K562 (cell line): Measurements from ENCODE around the gene FOXF2. TPM values are rescaled to one million over a fixed set of nuclear protein-coding genes. Genes with fewer than 3 reads are reported as not detected.

ENCODE experiments used
- ATAC-seq: fragments of 200-7000 bp; cut with Tn5 transposase; 3 replicates; pipeline ENCODE4 v1.9.1; 2020; ENCODE audit warnings: moderate library complexity
- BruUV-seq: library from RNA; stranded (reverse); fragments of 400-500 nt; replicated peaks from 2 replicates; lab custom pipeline; 2021; lab: Mats Ljungman, UMichigan
- CTCF ChIA-PET: fragments of 300-600 bp; formaldehyde crosslinking; extraction: SDS; loops from one replicate; lab custom pipeline; 2021; ENCODE audit warnings: low intra/inter-chr PET ratio; lab: Yijun Ruan, JAX
- POLR2A ChIA-PET: fragments of 300-600, 350-650 bp; sonication (Branson Sonifier 250); formaldehyde crosslinking; extraction: SDS; loops from one replicate; lab custom pipeline; 2021; ENCODE audit warnings: antibody characterized with exemption, inconsistent platforms; lab: Yijun Ruan, JAX
- DNase-seq, 4 experiments: peaks; one replicate each; pipeline versions ENCODE4 v3.0.0 to v3.0.0-alpha.2; 2011 to 2018; ENCODE audit warnings: low spot score in 3 of 4, mixed read lengths in 3 of 4; ENCODE audit errors: extremely low read depth in 1 of 4
- FAIRE-seq: peaks from 2 replicates; lab custom pipeline; 2011; peaks lifted over from hg19 to GRCh38; lab: Jason Lieb, UNC
- H2AFZ ChIP-seq: 2 replicates; pipeline ENCODE4 v1.6.0; 2011; ENCODE audit warnings: low read depth, low read length, control low read depth, inconsistent platforms
- H3K27ac ChIP-seq: fragments of 200-600 bp; 3 replicates; pipeline ENCODE4 v1.8.0; 2011; ENCODE audit warnings: low read depth, mild to moderate bottlenecking, control low read depth, inconsistent platforms, low read length, moderate library complexity, mixed read lengths; ENCODE audit errors: extremely low read depth
- H3K27me3 ChIP-seq, 2 experiments: fragments of 300-600 bp in 1 of 2; 2 replicates in 1 of 2; 3 replicates in 1 of 2; pipeline versions ENCODE4 v1.6.0 to v1.8.0; 2011; ENCODE audit warnings: inconsistent platforms in 2 of 2, low read length in 2 of 2, mild to moderate bottlenecking in 1 of 2, mixed read lengths in 1 of 2, moderate library complexity in 1 of 2; ENCODE audit not compliant: control insufficient read depth in 2 of 2, insufficient read depth in 2 of 2
- H3K36me3 ChIP-seq: fragments of 300-600 bp; 3 replicates; pipeline ENCODE4 v1.8.0; 2011; ENCODE audit warnings: mild to moderate bottlenecking, low read length, inconsistent platforms; ENCODE audit not compliant: control insufficient read depth, insufficient read depth
- H3K4me1 ChIP-seq, 2 experiments: fragments of 200-600 bp in 1 of 2; replicated peaks in 1 of 2; 2 replicates in 1 of 2; 3 replicates in 1 of 2; pipeline versions ENCODE4 v1.5.1 to v1.8.0; 2011; ENCODE audit warnings: inconsistent platforms in 2 of 2, low read length in 2 of 2, mild to moderate bottlenecking in 1 of 2, mixed read lengths in 1 of 2, moderate library complexity in 1 of 2; ENCODE audit not compliant: control insufficient read depth in 2 of 2, insufficient read depth in 2 of 2
- H3K4me2 ChIP-seq: 2 replicates; pipeline ENCODE4 v1.6.1; 2011; ENCODE audit warnings: low read length, control low read depth, inconsistent platforms, mixed read lengths; ENCODE audit not compliant: insufficient read depth
- H3K4me3 ChIP-seq: fragments of 200-600 bp; sonication (generic), shearing (Covaris generic); 2 replicates; pipeline ENCODE4 v1.5.1; 2016; ENCODE audit warnings: control low read depth, inconsistent platforms
- H3K79me2 ChIP-seq: fragments of 200-600 bp; 3 replicates; pipeline ENCODE4 v1.8.0; 2011; ENCODE audit warnings: low read length, inconsistent platforms; ENCODE audit not compliant: control insufficient read depth, insufficient read depth
- H3K9ac ChIP-seq, 2 experiments: 2 replicates each; pipeline versions ENCODE4 v1.6.0 to v1.6.1; 2011; ENCODE audit warnings: low read depth in 2 of 2, low read length in 2 of 2, control low read depth in 1 of 2, inconsistent platforms in 1 of 2, mild to moderate bottlenecking in 1 of 2, mixed read lengths in 1 of 2; ENCODE audit not compliant: insufficient read depth in 1 of 2
- H3K9me1 ChIP-seq: one replicate; pipeline ENCODE4 v1.6.0; 2011; ENCODE audit warnings: inconsistent platforms, mild to moderate bottlenecking, low read length, moderate library complexity; ENCODE audit not compliant: control insufficient read depth, insufficient read depth
- H3K9me3 ChIP-seq: replicated peaks from 2 replicates; pipeline ENCODE4 v1.5.1; 2011; ENCODE audit warnings: low read depth, low read length, inconsistent platforms; ENCODE audit not compliant: control insufficient read depth, insufficient read depth
- H4K20me1 ChIP-seq: replicated peaks from 2 replicates; pipeline ENCODE4 v1.6.1; 2011; ENCODE audit warnings: low read length, inconsistent platforms, mixed read lengths; ENCODE audit not compliant: control insufficient read depth, insufficient read depth
- ARNT ChIP-seq, 2 experiments: fragments of 450-650 bp; IDR thresholded peaks; 2 replicates each; pipeline ENCODE4 v1.6.1; 2016; ENCODE audit warnings: mild to moderate bottlenecking in 1 of 2
- DEAF1 ChIP-seq: fragments of 450-650 bp; formaldehyde crosslinking; IDR thresholded peaks from 2 replicates; pipeline ENCODE4 v1.4.0; 2020; ENCODE audit warnings: mild to moderate bottlenecking, moderate library complexity
- WGBS: fragments of 100-300 bp; shearing (Covaris generic); methylation state at CpG from one replicate; pipeline ENCODE4 v1.1.6; 2016; ENCODE audit warnings: low coverage, mixed read lengths; ENCODE audit not compliant: insufficient coverage; ENCODE audit errors: missing lambda C conversion rate; 5-methylcytosine and 5-hydroxymethylcytosine counted together
- in situ Hi-C: fragments of 300-500 bp; cut with MboI; formaldehyde crosslinking; loops from 4 replicates; pipeline ENCODE4 v1.15.0; 2018; ENCODE audit warnings: inconsistent platforms, mixed read lengths
- intact Hi-C: fragments of 100-400 bp; cut with micrococcal nuclease; formaldehyde crosslinking; loops from 2 replicates; pipeline ENCODE4 v1.14.2; 2022
- polyA plus RNA-seq, 8 experiments: library from polyadenylated mRNA; depleted of rRNA in 4 of 8; stranded (reverse) in 5 of 8; unstranded in 3 of 8; fragments of >200 nt; fragmentation: Nextera tagmentation in 2 of 8; fragmentation: Illumina TruSeq in 1 of 8; extraction: Ambion mirVana in 2 of 8; extraction: Trizol in 1 of 8; gene quantifications; 2 replicates each; pipeline versions ENCODE4 v1.2.1 to v1.2.3, GENCODE V29; 2011 to 2014; ENCODE audit warnings: inconsistent platforms in 1 of 8, missing spikeins in 1 of 8
- total RNA-seq, 7 experiments: library from RNA; depleted of rRNA in 6 of 7; stranded (reverse); fragments of >200 nt in 6 of 7; fragmentation: Illumina TruSeq in 2 of 7; extraction: Trizol in 2 of 7; gene quantifications; 2 replicates each; pipeline versions ENCODE4 v1.2.1 to v1.2.3, GENCODE V29; 2011 to 2021; ENCODE audit warnings: low replicate concordance in 1 of 7
- TF ChIP-seq, protein P1 (sequence below): fragments of 150-350 bp; conservative IDR thresholded peaks from 2 replicates; pipeline ENCODE4 v1.6.1; 2014; ENCODE audit warnings: low read length

Gene FOXF2
- total and polyA plus RNA-seq, 9 of the 15 experiments (the other 6 are each of a cell fraction or from before 2014, with no cell fraction given), result not detected

GRCh38 chr6:1383729-1384548 is 5.4 kb upstream of the FOXF2 start:
- CTCF ChIA-PET, result interaction anchor here (0.8 kb wide), 1 partner anchor 791 kb away, joined by 3 read pairs; no protein-coding TSS in a partner anchor
- intact Hi-C loops, result loop anchor here (5.0 to 10.0 kb wide), 2 partner anchors 659 to 792 kb away; no protein-coding TSS in a partner anchor

More at GRCh38 chr6:1383729-1384548, 5.4 kb upstream of the FOXF2 start:
- Histone ChIP-seq H3K27ac (no peak overlapping the region), H3K4me2 (no peak overlapping the region), H3K4me1 (peaks cover 0 to 27% of the 10 kb centered on the region in 2 experiments; a peak in 2 of 5 replicates), H2AFZ (no peak overlapping the region), H3K9me3 (no peaks in the 10 kb centered on the region), H3K79me2 (no peaks in the 10 kb centered on the region), H3K4me3 (no peak overlapping the region), H4K20me1 (peaks cover 5% of the 10 kb centered on the region; the same call in 1 of the 2 replicates), H3K27me3 (peaks cover 54 to 86% of the 10 kb centered on the region in 2 experiments), H3K9me1 (no peaks in the 10 kb centered on the region), H3K9ac (no peak overlapping the region), H3K36me3 (no peaks in the 10 kb centered on the region)
- in situ Hi-C loops, result no loop called here
- WGBS, result 6% methylated on average over 59 of the region's 71 CpGs
- DNase-seq, result no peak
- BruUV-seq, result no TSS peak
- ATAC-seq, result no peak
- POLR2A ChIA-PET, result no interaction called here
- TF ChIP-seq ARNT (IDR thresholded peaks at IDR 0.05) (no peak), DEAF1 (CRISPR knock-in tag) (no peak)
- TF ChIP-seq, protein P1, sequence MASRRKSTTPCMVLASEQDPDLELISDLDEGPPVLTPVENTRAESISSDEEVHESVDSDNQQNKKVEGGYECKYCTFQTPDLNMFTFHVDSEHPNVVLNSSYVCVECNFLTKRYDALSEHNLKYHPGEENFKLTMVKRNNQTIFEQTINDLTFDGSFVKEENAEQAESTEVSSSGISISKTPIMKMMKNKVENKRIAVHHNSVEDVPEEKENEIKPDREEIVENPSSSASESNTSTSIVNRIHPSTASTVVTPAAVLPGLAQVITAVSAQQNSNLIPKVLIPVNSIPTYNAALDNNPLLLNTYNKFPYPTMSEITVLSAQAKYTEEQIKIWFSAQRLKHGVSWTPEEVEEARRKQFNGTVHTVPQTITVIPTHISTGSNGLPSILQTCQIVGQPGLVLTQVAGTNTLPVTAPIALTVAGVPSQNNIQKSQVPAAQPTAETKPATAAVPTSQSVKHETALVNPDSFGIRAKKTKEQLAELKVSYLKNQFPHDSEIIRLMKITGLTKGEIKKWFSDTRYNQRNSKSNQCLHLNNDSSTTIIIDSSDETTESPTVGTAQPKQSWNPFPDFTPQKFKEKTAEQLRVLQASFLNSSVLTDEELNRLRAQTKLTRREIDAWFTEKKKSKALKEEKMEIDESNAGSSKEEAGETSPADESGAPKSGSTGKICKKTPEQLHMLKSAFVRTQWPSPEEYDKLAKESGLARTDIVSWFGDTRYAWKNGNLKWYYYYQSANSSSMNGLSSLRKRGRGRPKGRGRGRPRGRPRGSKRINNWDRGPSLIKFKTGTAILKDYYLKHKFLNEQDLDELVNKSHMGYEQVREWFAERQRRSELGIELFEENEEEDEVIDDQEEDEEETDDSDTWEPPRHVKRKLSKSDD, result no peak
- FAIRE-seq, result no peak
